K562 (cell line): Measurements from ENCODE around the gene AFDN. TPM values are rescaled to one million over a fixed set of nuclear protein-coding genes. Genes with fewer than 3 reads are reported as not detected.

Source experiments
- ATAC-seq: fragments of 200-7000 bp; cut with Tn5 transposase; 3 replicates; pipeline ENCODE4 v1.9.1; 2020; ENCODE audit warnings: moderate library complexity
- BruUV-seq: library from RNA; stranded (reverse); fragments of 400-500 nt; replicated peaks from 2 replicates; lab custom pipeline; 2021; lab: Mats Ljungman, UMichigan
- CTCF ChIA-PET: fragments of 300-600 bp; formaldehyde crosslinking; extraction: SDS; loops from one replicate; lab custom pipeline; 2021; ENCODE audit warnings: low intra/inter-chr PET ratio; lab: Yijun Ruan, JAX
- POLR2A ChIA-PET: fragments of 300-600, 350-650 bp; sonication (Branson Sonifier 250); formaldehyde crosslinking; extraction: SDS; loops from one replicate; lab custom pipeline; 2021; ENCODE audit warnings: antibody characterized with exemption, inconsistent platforms; lab: Yijun Ruan, JAX
- DNase-seq, 4 experiments: peaks; one replicate each; pipeline versions ENCODE4 v3.0.0 to v3.0.0-alpha.2; 2011 to 2018; ENCODE audit warnings: low spot score in 3 of 4, mixed read lengths in 3 of 4; ENCODE audit errors: extremely low read depth in 1 of 4
- FAIRE-seq: peaks from 2 replicates; lab custom pipeline; 2011; peaks lifted over from hg19 to GRCh38; lab: Jason Lieb, UNC
- H2AFZ ChIP-seq: 2 replicates; pipeline ENCODE4 v1.6.0; 2011; ENCODE audit warnings: low read depth, low read length, control low read depth, inconsistent platforms
- H3K27ac ChIP-seq: fragments of 200-600 bp; 3 replicates; pipeline ENCODE4 v1.8.0; 2011; ENCODE audit warnings: low read depth, mild to moderate bottlenecking, control low read depth, inconsistent platforms, low read length, moderate library complexity, mixed read lengths; ENCODE audit errors: extremely low read depth
- H3K27me3 ChIP-seq, 2 experiments: fragments of 300-600 bp in 1 of 2; 2 replicates in 1 of 2; 3 replicates in 1 of 2; pipeline versions ENCODE4 v1.6.0 to v1.8.0; 2011; ENCODE audit warnings: inconsistent platforms in 2 of 2, low read length in 2 of 2, mild to moderate bottlenecking in 1 of 2, mixed read lengths in 1 of 2, moderate library complexity in 1 of 2; ENCODE audit not compliant: control insufficient read depth in 2 of 2, insufficient read depth in 2 of 2
- H3K36me3 ChIP-seq: fragments of 300-600 bp; 3 replicates; pipeline ENCODE4 v1.8.0; 2011; ENCODE audit warnings: mild to moderate bottlenecking, low read length, inconsistent platforms; ENCODE audit not compliant: control insufficient read depth, insufficient read depth
- H3K4me1 ChIP-seq, 2 experiments: fragments of 200-600 bp in 1 of 2; replicated peaks in 1 of 2; 2 replicates in 1 of 2; 3 replicates in 1 of 2; pipeline versions ENCODE4 v1.5.1 to v1.8.0; 2011; ENCODE audit warnings: inconsistent platforms in 2 of 2, low read length in 2 of 2, mild to moderate bottlenecking in 1 of 2, mixed read lengths in 1 of 2, moderate library complexity in 1 of 2; ENCODE audit not compliant: control insufficient read depth in 2 of 2, insufficient read depth in 2 of 2
- H3K4me2 ChIP-seq: 2 replicates; pipeline ENCODE4 v1.6.1; 2011; ENCODE audit warnings: low read length, control low read depth, inconsistent platforms, mixed read lengths; ENCODE audit not compliant: insufficient read depth
- H3K4me3 ChIP-seq: fragments of 200-600 bp; sonication (generic), shearing (Covaris generic); 2 replicates; pipeline ENCODE4 v1.5.1; 2016; ENCODE audit warnings: control low read depth, inconsistent platforms
- H3K79me2 ChIP-seq: fragments of 200-600 bp; 3 replicates; pipeline ENCODE4 v1.8.0; 2011; ENCODE audit warnings: low read length, inconsistent platforms; ENCODE audit not compliant: control insufficient read depth, insufficient read depth
- H3K9ac ChIP-seq, 2 experiments: 2 replicates each; pipeline versions ENCODE4 v1.6.0 to v1.6.1; 2011; ENCODE audit warnings: low read depth in 2 of 2, low read length in 2 of 2, control low read depth in 1 of 2, inconsistent platforms in 1 of 2, mild to moderate bottlenecking in 1 of 2, mixed read lengths in 1 of 2; ENCODE audit not compliant: insufficient read depth in 1 of 2
- H3K9me1 ChIP-seq: one replicate; pipeline ENCODE4 v1.6.0; 2011; ENCODE audit warnings: inconsistent platforms, mild to moderate bottlenecking, low read length, moderate library complexity; ENCODE audit not compliant: control insufficient read depth, insufficient read depth
- H3K9me3 ChIP-seq: replicated peaks from 2 replicates; pipeline ENCODE4 v1.5.1; 2011; ENCODE audit warnings: low read depth, low read length, inconsistent platforms; ENCODE audit not compliant: control insufficient read depth, insufficient read depth
- H4K20me1 ChIP-seq: replicated peaks from 2 replicates; pipeline ENCODE4 v1.6.1; 2011; ENCODE audit warnings: low read length, inconsistent platforms, mixed read lengths; ENCODE audit not compliant: control insufficient read depth, insufficient read depth
- ELF1 ChIP-seq: fragments of 200-800 bp; sonication (Bioruptor generic); IDR thresholded peaks from 2 replicates; pipeline ENCODE4 v1.6.1; 2016; ENCODE audit warnings: missing genetic modification characterization, missing compliant biosample characterization
- HDGF ChIP-seq: fragments of 450-650 bp; IDR thresholded peaks from 2 replicates; pipeline ENCODE4 v1.6.1; 2016
- HMGN3 ChIP-seq: IDR thresholded peaks from 2 replicates; pipeline ENCODE4 v1.6.1; 2011; ENCODE audit warnings: borderline replicate concordance, low read depth, mild to moderate bottlenecking, mixed read lengths, low read length; ENCODE audit not compliant: insufficient read length; ENCODE audit errors: extremely low read depth
- MAFF ChIP-seq: IDR thresholded peaks from 2 replicates; pipeline ENCODE4 v1.6.1; 2012; ENCODE audit warnings: low read length, improper control_type of control experiment
- RHOXF2B ChIP-seq: fragments of 250-450 bp; sonication (Bioruptor Pico); conservative IDR thresholded peaks from 2 replicates; pipeline ENCODE4 v1.5.1; 2021
- ZNF140 ChIP-seq: fragments of 250-450 bp; sonication (Bioruptor Pico); IDR thresholded peaks from 2 replicates; pipeline ENCODE4 v1.8.0; 2021; ENCODE audit warnings: moderate library complexity, mild to moderate bottlenecking, inconsistent platforms
- ZNF23 ChIP-seq: fragments of 250-450 bp; sonication (Bioruptor Pico); IDR thresholded peaks from 2 replicates; pipeline ENCODE4 v1.4.0; 2020; ENCODE audit warnings: mild to moderate bottlenecking
- ZNF77 ChIP-seq: fragments of 250-450 bp; sonication (Bioruptor Pico); IDR thresholded peaks from 2 replicates; pipeline ENCODE4 v1.5.0; 2020
- ZNF785 ChIP-seq: fragments of 250-450 bp; sonication (Bioruptor Pico); IDR thresholded peaks from 2 replicates; pipeline ENCODE4 v1.4.0; 2020; ENCODE audit warnings: mild to moderate bottlenecking
- WGBS: fragments of 100-300 bp; shearing (Covaris generic); methylation state at CpG from one replicate; pipeline ENCODE4 v1.1.6; 2016; ENCODE audit warnings: low coverage, mixed read lengths; ENCODE audit not compliant: insufficient coverage; ENCODE audit errors: missing lambda C conversion rate; 5-methylcytosine and 5-hydroxymethylcytosine counted together
- in situ Hi-C: fragments of 300-500 bp; cut with MboI; formaldehyde crosslinking; loops from 4 replicates; pipeline ENCODE4 v1.15.0; 2018; ENCODE audit warnings: inconsistent platforms, mixed read lengths
- intact Hi-C: fragments of 100-400 bp; cut with micrococcal nuclease; formaldehyde crosslinking; loops from 2 replicates; pipeline ENCODE4 v1.14.2; 2022
- polyA plus RNA-seq, 8 experiments: library from polyadenylated mRNA; depleted of rRNA in 4 of 8; stranded (reverse) in 5 of 8; unstranded in 3 of 8; fragments of >200 nt; fragmentation: Nextera tagmentation in 2 of 8; fragmentation: Illumina TruSeq in 1 of 8; extraction: Ambion mirVana in 2 of 8; extraction: Trizol in 1 of 8; gene quantifications; 2 replicates each; pipeline versions ENCODE4 v1.2.1 to v1.2.3, GENCODE V29; 2011 to 2014; ENCODE audit warnings: inconsistent platforms in 1 of 8, missing spikeins in 1 of 8
- total RNA-seq, 7 experiments: library from RNA; depleted of rRNA in 6 of 7; stranded (reverse); fragments of >200 nt in 6 of 7; fragmentation: Illumina TruSeq in 2 of 7; extraction: Trizol in 2 of 7; gene quantifications; 2 replicates each; pipeline versions ENCODE4 v1.2.1 to v1.2.3, GENCODE V29; 2011 to 2021; ENCODE audit warnings: low replicate concordance in 1 of 7
- TF ChIP-seq, protein P1 (sequence below): fragments of 450-650 bp; formaldehyde crosslinking; IDR thresholded peaks from 2 replicates; pipeline ENCODE4 v1.4.0; 2022; ENCODE audit warnings: missing genetic modification characterization
- TF ChIP-seq, protein P2 (sequence below): fragments of 200-800 bp; sonication (Bioruptor generic); IDR thresholded peaks from 2 replicates; pipeline ENCODE4 v1.6.1; 2016; ENCODE audit warnings: missing genetic modification characterization, missing compliant biosample characterization
- TF ChIP-seq, protein P3 (sequence below): IDR thresholded peaks from 2 replicates; pipeline ENCODE4 v1.6.1; 2011; ENCODE audit not compliant: insufficient read length; ENCODE audit errors: extremely low read depth
- TF ChIP-seq, protein P4 (sequence below): fragments of 250-450 bp; sonication (Bioruptor Pico); IDR thresholded peaks from 2 replicates; pipeline ENCODE4 v1.5.0; 2021
- TF ChIP-seq, protein P5 (sequence below): sonication (generic); formaldehyde crosslinking; IDR thresholded peaks from 2 replicates; pipeline ENCODE4 v1.5.0; 2020; ENCODE audit warnings: missing genetic modification reagents

Gene AFDN
- total and polyA plus RNA-seq, 9 of the 15 experiments (the other 6 are each of a cell fraction or from before 2014, with no cell fraction given) = 7.2 to 129 (median 105) TPM

DNA sequence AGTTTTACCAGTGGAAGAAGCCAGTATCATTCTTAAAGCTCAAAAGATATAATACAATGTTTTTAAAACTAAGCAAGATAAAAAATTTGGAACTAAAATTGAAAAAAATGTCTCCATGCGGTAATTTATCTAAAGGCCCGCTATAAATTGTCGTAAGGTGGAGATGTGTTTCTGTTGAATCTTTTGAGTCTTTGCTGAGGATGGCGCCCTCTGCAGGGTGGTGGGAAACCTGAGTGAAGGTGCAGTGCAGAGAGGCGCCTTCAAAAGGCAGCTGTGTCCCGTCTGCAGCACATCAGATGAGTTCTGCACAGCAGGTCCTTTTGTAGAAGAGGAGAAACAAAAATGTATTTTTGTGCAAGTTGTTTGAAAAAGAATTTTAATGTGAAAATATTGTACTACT is 141.4 kb downstream of the AFDN start (continued):
- TF ChIP-seq, protein P1, sequence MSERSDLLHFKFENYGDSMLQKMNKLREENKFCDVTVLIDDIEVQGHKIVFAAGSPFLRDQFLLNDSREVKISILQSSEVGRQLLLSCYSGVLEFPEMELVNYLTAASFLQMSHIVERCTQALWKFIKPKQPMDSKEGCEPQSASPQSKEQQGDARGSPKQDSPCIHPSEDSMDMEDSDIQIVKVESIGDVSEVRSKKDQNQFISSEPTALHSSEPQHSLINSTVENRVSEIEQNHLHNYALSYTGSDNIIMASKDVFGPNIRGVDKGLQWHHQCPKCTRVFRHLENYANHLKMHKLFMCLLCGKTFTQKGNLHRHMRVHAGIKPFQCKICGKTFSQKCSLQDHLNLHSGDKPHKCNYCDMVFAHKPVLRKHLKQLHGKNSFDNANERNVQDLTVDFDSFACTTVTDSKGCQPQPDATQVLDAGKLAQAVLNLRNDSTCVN (CRISPR knock-in tag) = no peak
- TF ChIP-seq ELF1 (tag) (no peak), MAFF (no peak)

DNA sequence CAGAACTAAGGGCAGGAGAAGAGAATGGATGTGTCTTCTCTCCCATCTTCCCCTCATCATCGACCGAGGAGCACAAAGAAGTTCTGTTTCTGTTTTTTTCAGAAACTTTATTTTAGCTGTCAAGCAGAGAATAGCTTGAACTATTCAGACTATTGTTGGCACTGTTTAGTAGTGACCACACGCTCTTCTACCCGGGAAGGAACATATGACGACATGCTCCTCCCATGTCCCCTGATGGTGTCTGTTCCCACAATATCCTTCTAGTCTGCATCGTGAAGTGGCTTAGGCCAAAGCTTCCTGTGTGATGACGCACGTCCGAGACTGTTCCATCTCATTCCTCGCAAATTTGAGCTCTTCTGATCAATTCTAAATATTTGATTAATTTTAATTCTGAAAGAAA is 143.5 kb downstream of the AFDN start:
- H3K27me3 ChIP-seq = no peaks in the 10 kb centered on the region; a peak in 1 of 5 replicates
- no peak overlapping the region for H2AFZ ChIP-seq
- no peaks in the 10 kb centered on the region; the same call in 1 of the 2 replicates for H4K20me1 ChIP-seq
- no peaks in the 10 kb centered on the region for H3K9me3 ChIP-seq
- in situ Hi-C loops (no loop called here), intact Hi-C loops (no loop called here)
- DNase-seq (no peak), FAIRE-seq (no peak), ATAC-seq (no peak)
- BruUV-seq = no TSS peak
- no peaks in the 10 kb centered on the region for H3K79me2 ChIP-seq
- H3K4me1 ChIP-seq = no peaks in the 10 kb centered on the region
- H3K36me3 ChIP-seq = peaks cover 52% of the 10 kb centered on the region
- no peak overlapping the region for H3K4me3 ChIP-seq
- POLR2A ChIA-PET = no interaction called here
- CTCF ChIA-PET = no interaction called here
- no peak overlapping the region for H3K9ac ChIP-seq
- H3K9me1 ChIP-seq = peaks cover 3% of the 10 kb centered on the region
- 93% methylated on average over 10 of the region's 10 CpGs for WGBS
- TF ChIP-seq ZNF140 (CRISPR knock-in tag) (no peak), ZNF785 (CRISPR knock-in tag) (no peak), HDGF (no peak), RHOXF2B (CRISPR knock-in tag) (no peak), ZNF23 (no peak), ZNF77 (no peak), HMGN3 (no peak)
- TF ChIP-seq, protein P2, sequence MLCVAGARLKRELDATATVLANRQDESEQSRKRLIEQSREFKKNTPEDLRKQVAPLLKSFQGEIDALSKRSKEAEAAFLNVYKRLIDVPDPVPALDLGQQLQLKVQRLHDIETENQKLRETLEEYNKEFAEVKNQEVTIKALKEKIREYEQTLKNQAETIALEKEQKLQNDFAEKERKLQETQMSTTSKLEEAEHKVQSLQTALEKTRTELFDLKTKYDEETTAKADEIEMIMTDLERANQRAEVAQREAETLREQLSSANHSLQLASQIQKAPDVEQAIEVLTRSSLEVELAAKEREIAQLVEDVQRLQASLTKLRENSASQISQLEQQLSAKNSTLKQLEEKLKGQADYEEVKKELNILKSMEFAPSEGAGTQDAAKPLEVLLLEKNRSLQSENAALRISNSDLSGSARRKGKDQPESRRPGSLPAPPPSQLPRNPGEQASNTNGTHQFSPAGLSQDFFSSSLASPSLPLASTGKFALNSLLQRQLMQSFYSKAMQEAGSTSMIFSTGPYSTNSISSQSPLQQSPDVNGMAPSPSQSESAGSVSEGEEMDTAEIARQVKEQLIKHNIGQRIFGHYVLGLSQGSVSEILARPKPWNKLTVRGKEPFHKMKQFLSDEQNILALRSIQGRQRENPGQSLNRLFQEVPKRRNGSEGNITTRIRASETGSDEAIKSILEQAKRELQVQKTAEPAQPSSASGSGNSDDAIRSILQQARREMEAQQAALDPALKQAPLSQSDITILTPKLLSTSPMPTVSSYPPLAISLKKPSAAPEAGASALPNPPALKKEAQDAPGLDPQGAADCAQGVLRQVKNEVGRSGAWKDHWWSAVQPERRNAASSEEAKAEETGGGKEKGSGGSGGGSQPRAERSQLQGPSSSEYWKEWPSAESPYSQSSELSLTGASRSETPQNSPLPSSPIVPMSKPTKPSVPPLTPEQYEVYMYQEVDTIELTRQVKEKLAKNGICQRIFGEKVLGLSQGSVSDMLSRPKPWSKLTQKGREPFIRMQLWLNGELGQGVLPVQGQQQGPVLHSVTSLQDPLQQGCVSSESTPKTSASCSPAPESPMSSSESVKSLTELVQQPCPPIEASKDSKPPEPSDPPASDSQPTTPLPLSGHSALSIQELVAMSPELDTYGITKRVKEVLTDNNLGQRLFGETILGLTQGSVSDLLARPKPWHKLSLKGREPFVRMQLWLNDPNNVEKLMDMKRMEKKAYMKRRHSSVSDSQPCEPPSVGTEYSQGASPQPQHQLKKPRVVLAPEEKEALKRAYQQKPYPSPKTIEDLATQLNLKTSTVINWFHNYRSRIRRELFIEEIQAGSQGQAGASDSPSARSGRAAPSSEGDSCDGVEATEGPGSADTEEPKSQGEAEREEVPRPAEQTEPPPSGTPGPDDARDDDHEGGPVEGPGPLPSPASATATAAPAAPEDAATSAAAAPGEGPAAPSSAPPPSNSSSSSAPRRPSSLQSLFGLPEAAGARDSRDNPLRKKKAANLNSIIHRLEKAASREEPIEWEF (CRISPR knock-in tag) = no peak
- TF ChIP-seq, protein P3, sequence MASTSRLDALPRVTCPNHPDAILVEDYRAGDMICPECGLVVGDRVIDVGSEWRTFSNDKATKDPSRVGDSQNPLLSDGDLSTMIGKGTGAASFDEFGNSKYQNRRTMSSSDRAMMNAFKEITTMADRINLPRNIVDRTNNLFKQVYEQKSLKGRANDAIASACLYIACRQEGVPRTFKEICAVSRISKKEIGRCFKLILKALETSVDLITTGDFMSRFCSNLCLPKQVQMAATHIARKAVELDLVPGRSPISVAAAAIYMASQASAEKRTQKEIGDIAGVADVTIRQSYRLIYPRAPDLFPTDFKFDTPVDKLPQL = no peak
- TF ChIP-seq, protein P4, sequence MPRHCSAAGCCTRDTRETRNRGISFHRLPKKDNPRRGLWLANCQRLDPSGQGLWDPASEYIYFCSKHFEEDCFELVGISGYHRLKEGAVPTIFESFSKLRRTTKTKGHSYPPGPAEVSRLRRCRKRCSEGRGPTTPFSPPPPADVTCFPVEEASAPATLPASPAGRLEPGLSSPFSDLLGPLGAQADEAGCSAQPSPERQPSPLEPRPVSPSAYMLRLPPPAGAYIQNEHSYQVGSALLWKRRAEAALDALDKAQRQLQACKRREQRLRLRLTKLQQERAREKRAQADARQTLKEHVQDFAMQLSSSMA (CRISPR knock-in tag) = no peak
- TF ChIP-seq, protein P5, sequence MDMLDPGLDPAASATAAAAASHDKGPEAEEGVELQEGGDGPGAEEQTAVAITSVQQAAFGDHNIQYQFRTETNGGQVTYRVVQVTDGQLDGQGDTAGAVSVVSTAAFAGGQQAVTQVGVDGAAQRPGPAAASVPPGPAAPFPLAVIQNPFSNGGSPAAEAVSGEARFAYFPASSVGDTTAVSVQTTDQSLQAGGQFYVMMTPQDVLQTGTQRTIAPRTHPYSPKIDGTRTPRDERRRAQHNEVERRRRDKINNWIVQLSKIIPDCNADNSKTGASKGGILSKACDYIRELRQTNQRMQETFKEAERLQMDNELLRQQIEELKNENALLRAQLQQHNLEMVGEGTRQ = no peak
- no peak overlapping the region for H3K27ac ChIP-seq
- H3K4me2 ChIP-seq = no peak overlapping the region
